HL-60 (cell line): Measurements from ENCODE around the gene MTO1.
A peak's percentile ranks its signal among the peaks of the same experiment; 100 is the strongest.
"Not testable (repeated sequence)": the region's sequence is repeated elsewhere in the genome, so short reads cannot be mapped to it uniquely, and the experiment has no call there.

ENCODE experiments used
- DNase-seq, 2 experiments: peaks; one replicate each; pipeline ENCODE4 v3.0.0-alpha.2; 2010 to 2020; ENCODE audit warnings: low read depth in 1 of 2, low spot score in 1 of 2
- H3K27ac ChIP-seq: fragments of 250-450 bp; sonication (Bioruptor Pico); replicated peaks from 2 replicates; pipeline ENCODE4 v1.5.1; 2020; ENCODE audit warnings: mild to moderate bottlenecking, moderate library complexity
- H3K27me3 ChIP-seq: fragments of 250-450 bp; sonication (Bioruptor Pico); 2 replicates; pipeline ENCODE4 v1.5.1; 2021; ENCODE audit warnings: mild to moderate bottlenecking, moderate library complexity; ENCODE audit not compliant: insufficient read depth, poor library complexity, severe bottlenecking
- H3K4me3 ChIP-seq: replicated peaks from 2 replicates; pipeline ENCODE4 v1.5.1; 2011; ENCODE audit warnings: mild to moderate bottlenecking, control low read depth, low read length; ENCODE audit not compliant: insufficient read depth
- GABPA ChIP-seq: IDR thresholded peaks from 2 replicates; pipeline ENCODE4 v1.6.1; 2012; ENCODE audit warnings: low read depth
- POLR2AphosphoS5 ChIP-seq: IDR thresholded peaks from 2 replicates; pipeline ENCODE4 v1.6.1; 2012; ENCODE audit warnings: low read depth
- REST ChIP-seq: IDR thresholded peaks from 2 replicates; pipeline ENCODE4 v1.6.1; 2012; ENCODE audit warnings: low read depth; ENCODE audit not compliant: insufficient replicate concordance
- SPI1 ChIP-seq: IDR thresholded peaks from 2 replicates; pipeline ENCODE4 v1.6.1; 2012; ENCODE audit warnings: low read depth, mild to moderate bottlenecking, borderline replicate concordance
- TF ChIP-seq, protein P1 (sequence below): IDR thresholded peaks from one replicate; pipeline ENCODE4 v1.5.1; 2011; ENCODE audit warnings: low read length, control low read depth, inconsistent platforms; ENCODE audit not compliant: insufficient read depth

Gene MTO1

GRCh38 chr6:73515204-73515655, 53.7 kb downstream of the MTO1 start:
- Histone ChIP-seq H3K4me3 (no peak overlapping the region), H3K27ac (peak overlapping the region; percentile 1; the same call in 1 of the 2 replicates), H3K27me3 (no peaks in the 10 kb centered on the region)
- DNase-seq, result peak in 1 of 2 experiments; percentile 51
- no peak for TF ChIP-seq GABPA
- peak; percentile 61; the same call in 1 of the 2 replicates for TF ChIP-seq POLR2AphosphoS5

DNA sequence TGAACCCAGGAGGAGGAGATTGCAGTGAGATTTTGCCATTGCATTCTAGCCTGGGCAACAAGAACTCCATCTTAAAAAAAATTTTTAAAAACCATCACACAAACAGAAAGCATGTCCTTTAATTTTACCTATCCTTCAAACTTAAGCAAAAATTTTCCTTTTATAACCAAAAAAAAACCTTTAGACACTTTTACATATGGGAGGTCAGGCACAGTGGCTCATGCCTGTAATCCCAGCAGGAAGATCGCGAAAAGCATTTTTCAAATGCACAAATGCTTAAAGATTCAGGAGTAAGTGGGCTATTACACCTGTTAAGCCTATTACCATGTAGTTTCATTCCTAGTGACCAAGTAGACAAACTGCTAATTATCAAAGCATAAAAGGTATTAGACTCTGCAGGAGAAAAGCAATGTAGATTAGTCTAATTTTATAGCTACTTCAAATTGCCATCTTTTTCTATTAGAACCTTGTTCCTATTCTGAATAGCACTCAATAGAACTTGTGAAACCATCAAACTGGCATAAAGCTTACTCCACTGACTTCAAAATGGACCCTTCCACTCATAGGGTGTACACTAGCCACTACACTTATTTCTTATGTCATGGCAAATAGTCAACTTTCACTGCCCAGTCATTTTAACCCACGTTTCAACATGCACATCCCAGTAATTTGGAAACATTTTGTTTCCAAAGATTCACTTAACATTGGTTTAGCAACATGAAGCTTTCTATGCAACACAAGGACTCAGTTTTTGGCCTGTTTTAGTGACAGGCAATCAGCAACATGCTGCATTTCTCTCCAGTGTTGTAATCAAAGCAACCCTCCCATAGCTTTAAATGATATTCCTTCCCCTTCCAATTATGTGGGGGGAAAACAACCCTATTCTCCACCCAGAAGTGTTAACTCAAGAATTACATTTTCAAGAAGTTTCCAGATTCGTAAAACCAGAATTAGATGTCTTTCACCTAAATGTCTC, 55.3 kb downstream of the MTO1 start:
- TF ChIP-seq POLR2AphosphoS5, result peak; percentile 63
- TF ChIP-seq SPI1, result no peak
- H3K4me3 ChIP-seq, result 0 out of 2 replicates have a peak overlapping the region, but pooled peaks have one; percentile 2
- H3K27ac ChIP-seq, result peak overlapping the region; percentile 34
- no peaks in the 10 kb centered on the region for H3K27me3 ChIP-seq
- peak; percentile 25 to 62 for DNase-seq

- peak in 1 of 2 experiments; percentile 65 for DNase-seq
- not testable (repeated sequence) for H3K27me3 ChIP-seq
- TF ChIP-seq POLR2AphosphoS5, result peak; percentile 36
- H3K27ac ChIP-seq, result peak overlapping the region; percentile 98
- H3K4me3 ChIP-seq, result peak overlapping the region; percentile 80
These were observed 56.8 kb downstream of the MTO1 start for GRCh38 chr6:73518100-73518981.

GRCh38 chr6:73518982-73519881, 57.7 kb downstream of the MTO1 start:
- DNase-seq, result peak in 1 of 2 experiments; percentile 55
- peak overlapping the region; percentile 80 for H3K4me3 ChIP-seq
- H3K27me3 ChIP-seq, result not testable (repeated sequence)
- peak overlapping the region; percentile 98 for H3K27ac ChIP-seq

- H3K4me3 ChIP-seq, result peak overlapping the region; percentile 80
- H3K27me3 ChIP-seq, result no peaks in the 10 kb centered on the region
- peak overlapping the region; percentile 98 for H3K27ac ChIP-seq
- DNase-seq, result peak; percentile 70 to 81
- peak; percentile 91 for TF ChIP-seq POLR2AphosphoS5
- TF ChIP-seq, protein P1, sequence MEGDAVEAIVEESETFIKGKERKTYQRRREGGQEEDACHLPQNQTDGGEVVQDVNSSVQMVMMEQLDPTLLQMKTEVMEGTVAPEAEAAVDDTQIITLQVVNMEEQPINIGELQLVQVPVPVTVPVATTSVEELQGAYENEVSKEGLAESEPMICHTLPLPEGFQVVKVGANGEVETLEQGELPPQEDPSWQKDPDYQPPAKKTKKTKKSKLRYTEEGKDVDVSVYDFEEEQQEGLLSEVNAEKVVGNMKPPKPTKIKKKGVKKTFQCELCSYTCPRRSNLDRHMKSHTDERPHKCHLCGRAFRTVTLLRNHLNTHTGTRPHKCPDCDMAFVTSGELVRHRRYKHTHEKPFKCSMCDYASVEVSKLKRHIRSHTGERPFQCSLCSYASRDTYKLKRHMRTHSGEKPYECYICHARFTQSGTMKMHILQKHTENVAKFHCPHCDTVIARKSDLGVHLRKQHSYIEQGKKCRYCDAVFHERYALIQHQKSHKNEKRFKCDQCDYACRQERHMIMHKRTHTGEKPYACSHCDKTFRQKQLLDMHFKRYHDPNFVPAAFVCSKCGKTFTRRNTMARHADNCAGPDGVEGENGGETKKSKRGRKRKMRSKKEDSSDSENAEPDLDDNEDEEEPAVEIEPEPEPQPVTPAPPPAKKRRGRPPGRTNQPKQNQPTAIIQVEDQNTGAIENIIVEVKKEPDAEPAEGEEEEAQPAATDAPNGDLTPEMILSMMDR, result no peak
- TF ChIP-seq SPI1, result 0 out of 2 replicates have a peak, but pooled peaks have one; percentile 7
These were observed 58.6 kb downstream of the MTO1 start for GRCh38 chr6:73519926-73520687.

DNA sequence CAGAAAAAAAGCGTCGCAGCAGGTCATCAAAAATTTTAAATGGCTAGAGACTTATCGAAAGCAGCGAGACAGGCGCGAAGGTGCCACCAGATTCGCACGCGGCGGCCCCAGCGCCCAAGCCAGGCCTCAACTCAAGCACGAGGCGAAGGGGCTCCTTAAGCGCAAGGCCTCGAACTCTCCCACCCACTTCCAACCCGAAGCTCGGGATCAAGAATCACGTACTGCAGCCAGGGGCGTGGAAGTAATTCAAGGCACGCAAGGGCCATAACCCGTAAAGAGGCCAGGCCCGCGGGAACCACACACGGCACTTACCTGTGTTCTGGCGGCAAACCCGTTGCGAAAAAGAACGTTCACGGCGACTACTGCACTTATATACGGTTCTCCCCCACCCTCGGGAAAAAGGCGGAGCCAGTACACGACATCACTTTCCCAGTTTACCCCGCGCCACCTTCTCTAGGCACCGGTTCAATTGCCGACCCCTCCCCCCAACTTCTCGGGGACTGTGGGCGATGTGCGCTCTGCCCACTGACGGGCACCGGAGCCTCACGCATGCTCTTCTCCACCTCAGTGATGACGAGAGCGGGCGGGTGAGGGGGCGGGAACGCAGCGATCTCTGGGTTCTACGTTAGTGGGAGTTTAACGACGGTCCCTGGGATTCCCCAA, 59.3 kb downstream of the MTO1 start, which contains the start of gene EEF1A1:
Gene EEF1A1, minus strand, starts transcription at position 345 of the 663 bp plus-strand sequence. CDS start 1,006 bp downstream, outside the sequence.
- TF ChIP-seq POLR2AphosphoS5, result peak; percentile 99
- TF ChIP-seq, protein P1, result no peak
- TF ChIP-seq GABPA, result 0 out of 2 replicates have a peak, but pooled peaks have one; percentile 8
- TF ChIP-seq SPI1, result no peak; the same call in 1 of the 2 replicates
- TF ChIP-seq REST, result peak; percentile 84
- no peaks in the 10 kb centered on the region for H3K27me3 ChIP-seq
- peak within 1 kb of the TSS; percentile 98 for H3K27ac ChIP-seq
- DNase-seq, result peak; percentile 99 to 100
- H3K4me3 ChIP-seq, result peak within 1 kb of the TSS; percentile 80
